Measurements from ENCODE around the gene RHNO1. TPM values are rescaled to one million over a fixed set of nuclear protein-coding genes. Genes with fewer than 3 reads are reported as not detected.

Gene RHNO1
- total and polyA plus RNA-seq, 2 of the 4 experiments (the other 2 are of a cell fraction) = 26.1 to 30.6 TPM

Other genes starting within 250 kb of the RHNO1 start
- gene FKBP4, start 82.3 kb upstream of the RHNO1 start, total RNA-seq (2012; rRNA removed) = 36.0 and 44.2 TPM in 2 replicates
- gene FKBP4, start 82.3 kb upstream of the RHNO1 start, polyA plus RNA-seq (2012; rRNA removed) = 31.4 and 35.7 TPM in 2 replicates
- 20.0 and 20.3 TPM in 2 replicates for gene ITFG2, start 64.6 kb upstream of the RHNO1 start, total RNA-seq (2012; rRNA removed)
- 23.2 and 25.5 TPM in 2 replicates for gene ITFG2, start 64.6 kb upstream of the RHNO1 start, polyA plus RNA-seq (2012; rRNA removed)
- 0.18 and 0.28 TPM in 2 replicates for gene NRIP2, start 42.2 kb upstream of the RHNO1 start, total RNA-seq (2012; rRNA removed)
- 0.19 and 0.27 TPM in 2 replicates for gene NRIP2, start 42.2 kb upstream of the RHNO1 start, polyA plus RNA-seq (2012; rRNA removed)
- not detected in 2 replicates for gene TEX52, start 20.2 kb upstream of the RHNO1 start, total RNA-seq (2012; rRNA removed)
- not detected in 2 replicates for gene TEX52, start 20.2 kb upstream of the RHNO1 start, polyA plus RNA-seq (2012; rRNA removed)
- gene FOXM1, start within 50 bp of the RHNO1 start, total RNA-seq (2012; rRNA removed) = 14.9 and 16.9 TPM in 2 replicates
- gene FOXM1, start within 50 bp of the RHNO1 start, polyA plus RNA-seq (2012; rRNA removed) = 27.8 and 29.3 TPM in 2 replicates
- gene TULP3, start 13.7 kb downstream of the RHNO1 start, total RNA-seq (2012; rRNA removed) = 31.1 and 35.5 TPM in 2 replicates
- gene TULP3, start 13.7 kb downstream of the RHNO1 start, polyA plus RNA-seq (2012; rRNA removed) = 35.0 and 35.2 TPM in 2 replicates
- 8.8 and 10.8 TPM in 2 replicates for gene TEAD4, start 82.2 kb downstream of the RHNO1 start, total RNA-seq (2012; rRNA removed)
- gene TEAD4, start 82.2 kb downstream of the RHNO1 start, polyA plus RNA-seq (2012; rRNA removed) = 24.9 and 30.8 TPM in 2 replicates
- 16.1 and 17.7 TPM in 2 replicates for gene TSPAN9, start 200.2 kb downstream of the RHNO1 start, total RNA-seq (2012; rRNA removed)
- 29.8 and 39.1 TPM in 2 replicates for gene TSPAN9, start 200.2 kb downstream of the RHNO1 start, polyA plus RNA-seq (2012; rRNA removed)

Data from IMR-90 (cell line).